HUES64 (cell line): Measurements from ENCODE around the gene NANOG.
"Not testable (repeated sequence)": the region's sequence is repeated elsewhere in the genome, so short reads cannot be mapped to it uniquely, and the experiment has no call there.

Experiments
- H3K27ac ChIP-seq: 2 replicates; pipeline ENCODE4 v1.7.0; 2013; ENCODE audit warnings: low read depth, low read length, inconsistent platforms
- H3K27me3 ChIP-seq: 2 replicates; pipeline ENCODE4 v1.6.1; 2013; ENCODE audit warnings: mild to moderate bottlenecking, low read length; ENCODE audit not compliant: insufficient read depth
- H3K36me3 ChIP-seq: 2 replicates; pipeline ENCODE4 v1.6.1; 2013; ENCODE audit warnings: mild to moderate bottlenecking, low read length; ENCODE audit not compliant: insufficient read depth
- H3K4me1 ChIP-seq: 2 replicates; pipeline ENCODE4 v1.6.1; 2013; ENCODE audit warnings: mild to moderate bottlenecking, low read length, moderate library complexity; ENCODE audit not compliant: insufficient read depth
- H3K4me3 ChIP-seq: 2 replicates; pipeline ENCODE4 v1.5.1; 2013; ENCODE audit warnings: mild to moderate bottlenecking, low read length, moderate library complexity
- H3K9ac ChIP-seq: 2 replicates; pipeline ENCODE4 v1.6.1; 2013; ENCODE audit warnings: mild to moderate bottlenecking, low read depth, low read length
- H3K9me3 ChIP-seq: 2 replicates; pipeline ENCODE4 v1.6.1; 2013; ENCODE audit warnings: low read depth, low read length; ENCODE audit not compliant: insufficient read depth
- WGBS: fragments of 150-250, 120-280 bp; methylation state at CpG from one replicate; pipeline ENCODE4 v1.1.7; 2013; ENCODE audit warnings: missing lambda C conversion rate; 5-methylcytosine and 5-hydroxymethylcytosine counted together

The NANOG gene

GRCh38 chr12:7806319-7806718 lies 17.1 kb downstream of the NANOG start:
- not testable (repeated sequence) for H3K9me3 ChIP-seq, H3K27me3 ChIP-seq, H3K36me3 ChIP-seq, H3K27ac ChIP-seq, H3K4me1 ChIP-seq, H3K4me3 ChIP-seq, H3K9ac ChIP-seq
- WGBS, result 94% methylated on average over 6 of the region's 6 CpGs

GRCh38 chr12:7806863-7807487 lies 17.8 kb downstream of the NANOG start:
- Histone ChIP-seq H3K9ac (no peak overlapping the region), H3K27ac (no peak overlapping the region), H3K4me1 (0 out of 2 replicates have a peak, but pooled peaks cover 3% of the 10 kb centered on the region), H3K9me3 (no peaks in the 10 kb centered on the region), H3K27me3 (no peaks in the 10 kb centered on the region), H3K36me3 (0 out of 2 replicates have a peak, but pooled peaks cover 3% of the 10 kb centered on the region), H3K4me3 (no peak overlapping the region)
- 0% methylated on average over 2 of the region's 2 CpGs for WGBS

- H3K4me1 ChIP-seq, H3K4me3 ChIP-seq, H3K27ac ChIP-seq, H3K9ac ChIP-seq, H3K36me3 ChIP-seq, H3K27me3 ChIP-seq, H3K9me3 ChIP-seq: not testable (repeated sequence)
- no CpG with 5 or more reads among the region's 4 CpGs for WGBS
Observed at GRCh38 chr12:7825754-7826153, 36.6 kb downstream of the NANOG start.

GRCh38 chr12:7829737-7830136 lies 40.5 kb downstream of the NANOG start:
- 92% methylated on average over 4 of the region's 4 CpGs for WGBS
- not testable (repeated sequence) for H3K27ac ChIP-seq, H3K9me3 ChIP-seq, H3K9ac ChIP-seq, H3K4me1 ChIP-seq, H3K4me3 ChIP-seq, H3K36me3 ChIP-seq, H3K27me3 ChIP-seq

GRCh38 chr12:7832059-7832696 lies 43.0 kb downstream of the NANOG start:
- 69% methylated on average over 6 of the region's 6 CpGs for WGBS
- no peaks in the 10 kb centered on the region for H3K27me3 ChIP-seq
- H3K4me3 ChIP-seq, result no peak overlapping the region
- no peak overlapping the region for H3K9ac ChIP-seq
- no peak overlapping the region for H3K27ac ChIP-seq
- peaks cover 8% of the 10 kb centered on the region; the same call in 1 of the 2 replicates for H3K4me1 ChIP-seq
- no peaks in the 10 kb centered on the region for H3K36me3 ChIP-seq
- no peaks in the 10 kb centered on the region for H3K9me3 ChIP-seq

GRCh38 chr12:7833201-7833600 lies 44.0 kb downstream of the NANOG start:
- not testable (repeated sequence) for H3K9ac ChIP-seq, H3K4me3 ChIP-seq, H3K9me3 ChIP-seq, H3K27ac ChIP-seq, H3K36me3 ChIP-seq, H3K4me1 ChIP-seq, H3K27me3 ChIP-seq
- WGBS, result 84% methylated on average over 6 of the region's 6 CpGs

- H3K27ac ChIP-seq, result no peak overlapping the region
- H3K4me3 ChIP-seq, result no peak overlapping the region
- H3K36me3 ChIP-seq, result no peaks in the 10 kb centered on the region
- WGBS, result 88% methylated on average over 4 of the region's 4 CpGs
- H3K4me1 ChIP-seq, result peaks cover 8% of the 10 kb centered on the region; the same call in 1 of the 2 replicates
- H3K27me3 ChIP-seq, result no peaks in the 10 kb centered on the region
- H3K9me3 ChIP-seq, result no peaks in the 10 kb centered on the region
- no peak overlapping the region for H3K9ac ChIP-seq
Observed at GRCh38 chr12:7833831-7834230, 44.6 kb downstream of the NANOG start.

GRCh38 chr12:7834701-7835100 lies 45.5 kb downstream of the NANOG start:
- Histone ChIP-seq H3K9me3 (no peaks in the 10 kb centered on the region), H3K4me3 (no peak overlapping the region), H3K4me1 (peaks cover 8% of the 10 kb centered on the region; the same call in 1 of the 2 replicates), H3K9ac (no peak overlapping the region), H3K36me3 (no peaks in the 10 kb centered on the region), H3K27ac (no peak overlapping the region), H3K27me3 (no peaks in the 10 kb centered on the region)
- 82% methylated on average over 1 of the region's 1 CpG for WGBS

GRCh38 chr12:7835116-7835515 lies 45.9 kb downstream of the NANOG start:
- H3K4me3 ChIP-seq, result no peak overlapping the region
- no peaks in the 10 kb centered on the region for H3K9me3 ChIP-seq
- no peak overlapping the region for H3K27ac ChIP-seq
- H3K9ac ChIP-seq, result no peak overlapping the region
- peaks cover 8% of the 10 kb centered on the region; the same call in 1 of the 2 replicates for H3K4me1 ChIP-seq
- no peaks in the 10 kb centered on the region for H3K36me3 ChIP-seq
- H3K27me3 ChIP-seq, result no peaks in the 10 kb centered on the region
- WGBS, result 87% methylated on average over 6 of the region's 9 CpGs

- H3K36me3 ChIP-seq, result no peaks in the 10 kb centered on the region
- WGBS, result 87% methylated on average over 5 of the region's 5 CpGs
- peaks cover 8% of the 10 kb centered on the region; the same call in 1 of the 2 replicates for H3K4me1 ChIP-seq
- H3K27ac ChIP-seq, result peak overlapping the region; percentile 6; the same call in 1 of the 2 replicates
- H3K27me3 ChIP-seq, result no peaks in the 10 kb centered on the region
- no peaks in the 10 kb centered on the region for H3K9me3 ChIP-seq
- H3K4me3 ChIP-seq, result no peak overlapping the region
- no peak overlapping the region for H3K9ac ChIP-seq
Observed at GRCh38 chr12:7835766-7836165, 46.6 kb downstream of the NANOG start.

- Histone ChIP-seq H3K27ac (no peak overlapping the region), H3K36me3 (no peaks in the 10 kb centered on the region), H3K9me3 (no peaks in the 10 kb centered on the region), H3K4me3 (no peak overlapping the region), H3K4me1 (peaks cover 9% of the 10 kb centered on the region), H3K9ac (no peak overlapping the region), H3K27me3 (no peaks in the 10 kb centered on the region)
- WGBS, result 80% methylated on average over 5 of the region's 6 CpGs
Observed at GRCh38 chr12:7837366-7837765, 48.2 kb downstream of the NANOG start.
